KBM-7 (cell line): ENCODE results near the gene CNTRL.
"Not testable (repeated sequence)": the region's sequence is repeated elsewhere in the genome, so short reads cannot be mapped to it uniquely, and the experiment has no call there.

ENCODE experiments used
- DNase-seq: peaks from one replicate; pipeline ENCODE4 v3.0.0-alpha.2; 2015
- in situ Hi-C: fragments of 300-500 bp; cut with MboI; formaldehyde crosslinking; loops from 2 replicates; pipeline ENCODE4 v1.14.3; 2020; ENCODE audit warnings: low sequenced_read_pairs, low pct_unique_long_range_greater_than_20kb, mixed read lengths

The CNTRL gene

DNA sequence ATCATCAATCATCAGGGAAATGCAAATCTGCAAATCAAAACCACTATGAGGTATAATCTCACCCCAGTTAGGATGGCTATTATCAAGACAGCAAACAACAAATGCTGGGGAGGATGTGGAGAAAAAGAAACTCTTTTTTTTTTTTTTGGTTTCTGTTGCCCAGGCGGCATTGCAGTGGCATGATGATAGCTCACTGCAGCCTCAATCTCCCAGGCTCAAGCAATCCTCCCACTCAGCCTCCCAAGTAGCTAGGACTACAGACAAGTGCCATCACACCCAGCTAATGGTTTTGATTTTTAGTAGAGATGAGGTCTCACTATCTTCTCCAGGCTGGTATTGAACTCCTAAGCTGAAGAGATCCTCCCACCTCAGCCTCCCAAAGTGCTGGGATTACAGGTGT, 5.4 kb upstream of the CNTRL start:
- no peak for DNase-seq
- in situ Hi-C loops, result no loop called here

DNA sequence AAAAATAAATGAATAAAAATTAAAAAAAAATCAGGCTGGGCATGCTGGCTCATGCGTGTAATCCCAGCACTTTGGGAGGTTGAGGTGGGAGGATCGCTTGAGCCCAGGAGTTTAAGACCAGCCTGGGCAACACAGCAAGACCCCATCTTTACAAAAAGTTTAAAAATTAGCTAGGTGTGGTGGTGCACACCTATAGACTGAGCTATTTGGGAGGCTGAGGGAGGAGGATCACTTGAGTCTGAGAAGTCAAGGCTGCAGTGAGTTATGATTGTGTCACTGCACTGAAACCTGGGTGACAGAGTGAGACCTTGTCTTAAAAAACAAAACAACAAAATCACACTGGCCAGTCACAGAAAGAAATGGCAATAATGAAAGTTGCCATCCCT, 3.4 kb upstream of the CNTRL start:
- in situ Hi-C loops, result no loop called here
- DNase-seq, result no peak

DNA sequence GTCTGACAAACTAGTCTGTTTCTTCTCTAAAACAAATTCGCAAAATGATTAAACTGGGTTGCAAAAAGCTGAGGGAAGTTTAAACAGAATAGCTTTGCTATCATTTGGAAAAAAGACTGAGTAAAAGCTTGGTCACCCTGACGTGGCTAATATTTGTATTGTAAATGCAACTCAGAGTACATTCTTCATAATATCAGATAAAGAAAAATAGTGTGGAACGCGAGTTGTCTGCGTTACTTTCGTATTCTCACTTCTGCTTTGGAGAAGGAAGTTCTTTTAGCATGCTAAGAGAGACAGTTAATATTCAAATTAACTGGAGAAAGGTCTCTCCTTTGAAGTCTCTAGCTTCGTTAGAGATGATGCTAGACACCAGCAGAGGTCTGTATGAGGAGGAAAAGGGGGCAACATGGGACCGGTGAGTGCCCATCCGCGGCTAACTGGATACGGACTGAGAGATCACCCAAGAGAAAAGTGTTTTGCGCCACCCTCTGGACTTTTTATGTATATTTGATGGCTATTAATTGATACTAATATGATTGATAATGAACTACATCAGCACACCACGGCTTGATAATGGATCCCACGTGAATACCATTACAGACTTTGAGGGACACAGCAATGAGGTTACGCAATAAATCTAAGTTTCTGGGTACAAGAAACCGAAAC, 2.9 kb upstream of the CNTRL start:
- DNase-seq, result peak; percentile 67
- in situ Hi-C loops, result no loop called here

DNA sequence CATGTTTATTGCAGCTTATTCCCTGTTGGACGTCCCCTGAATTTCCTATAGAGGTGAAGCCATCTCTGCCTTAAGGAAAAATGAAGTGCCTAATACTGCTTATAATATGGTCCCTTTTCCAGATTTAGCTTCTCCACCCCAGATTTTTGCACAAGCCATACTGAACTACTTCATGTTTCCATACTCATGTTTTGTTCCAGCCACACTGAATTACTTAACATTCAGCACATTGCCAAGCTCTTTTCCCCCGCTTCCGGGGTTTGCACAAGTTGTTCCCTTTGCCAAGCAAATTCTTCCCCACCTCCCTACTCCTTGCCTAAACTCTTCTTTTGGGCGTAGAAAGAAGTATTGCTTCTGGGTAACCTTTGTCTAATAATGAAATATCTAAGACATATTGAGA, 1.7 kb upstream of the CNTRL start:
- in situ Hi-C loops, result no loop called here
- DNase-seq, result peak; percentile 65

DNA sequence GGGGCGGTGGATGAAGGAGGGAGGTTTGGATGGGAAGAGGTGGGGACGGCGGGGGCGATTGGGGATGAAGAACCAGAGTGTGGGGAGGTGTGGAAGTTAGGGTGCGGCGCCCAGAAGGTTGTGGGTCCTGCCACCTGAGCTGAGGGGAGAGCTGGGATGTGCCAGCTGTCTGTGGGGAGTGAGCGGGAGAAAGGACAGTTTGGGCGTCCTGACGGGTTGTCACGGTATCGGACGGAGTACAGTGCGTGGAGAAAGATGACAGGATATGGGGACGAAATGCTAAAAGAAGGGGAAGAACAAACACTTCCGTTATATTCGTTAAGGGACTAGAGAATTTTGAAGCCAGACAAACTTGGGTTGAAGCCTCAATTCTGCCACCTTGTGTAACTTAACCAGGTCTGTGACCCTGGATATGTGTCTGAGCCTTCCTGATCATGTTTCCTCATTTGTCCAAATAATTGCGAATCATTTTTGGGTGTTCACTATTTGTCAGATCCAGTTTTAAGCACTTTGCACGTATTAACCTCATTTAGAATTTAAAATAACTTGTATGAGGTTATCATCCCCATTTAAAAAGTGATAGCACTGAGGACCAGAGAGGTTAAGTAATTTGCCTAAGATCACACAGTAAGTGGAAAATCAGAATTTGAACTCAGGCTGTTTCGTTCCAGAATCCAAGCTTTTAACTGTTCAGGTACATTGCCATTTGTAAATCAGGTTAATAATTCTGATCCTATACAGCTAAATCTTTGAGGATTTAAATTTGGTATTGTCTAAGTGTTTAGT, 689 bp downstream of the CNTRL start:
- peak; percentile 78 for DNase-seq
- in situ Hi-C loops, result no loop called here

DNA sequence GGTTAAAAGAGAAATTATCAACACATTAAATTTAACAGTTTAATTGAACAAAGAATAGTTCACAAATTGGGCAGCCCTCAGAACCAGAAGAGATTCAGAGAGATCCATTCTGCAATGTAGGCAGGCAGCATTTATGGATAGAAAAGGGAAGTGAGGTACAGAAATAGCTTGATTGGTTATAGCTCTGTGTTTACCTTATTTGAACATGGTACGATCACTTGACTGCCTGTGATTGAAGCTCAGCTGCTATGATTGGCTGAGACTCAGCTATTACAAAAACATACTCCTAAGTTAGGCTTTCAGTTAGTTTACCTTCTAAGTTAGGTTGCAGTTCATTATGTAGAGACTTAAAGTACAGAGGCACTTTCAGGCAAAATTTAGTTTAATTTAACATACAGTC, 7.3 kb downstream of the CNTRL start:
- peak; percentile 37 for DNase-seq
- in situ Hi-C loops, result no loop called here

DNA sequence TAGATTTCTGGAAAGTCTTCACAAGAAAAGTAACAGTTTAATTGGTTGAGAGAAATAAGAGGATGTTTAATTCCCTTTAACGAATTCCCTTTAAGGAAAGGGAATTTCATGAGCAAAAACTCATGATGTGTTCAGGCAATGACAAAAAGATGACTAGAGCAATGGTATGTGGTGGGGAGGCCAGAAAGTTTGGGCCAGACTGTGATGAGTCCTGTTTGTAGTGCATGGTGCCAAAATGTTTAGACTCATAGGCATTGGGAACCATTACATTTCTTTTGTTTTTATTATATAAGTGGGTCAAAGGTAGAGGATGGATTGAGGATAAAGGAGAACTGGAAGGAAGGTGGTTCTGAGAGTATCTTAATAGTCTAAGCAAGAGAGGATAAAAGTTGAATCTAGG, 10.9 kb downstream of the CNTRL start:
- no peak for DNase-seq
- in situ Hi-C loops, result no loop called here

DNA sequence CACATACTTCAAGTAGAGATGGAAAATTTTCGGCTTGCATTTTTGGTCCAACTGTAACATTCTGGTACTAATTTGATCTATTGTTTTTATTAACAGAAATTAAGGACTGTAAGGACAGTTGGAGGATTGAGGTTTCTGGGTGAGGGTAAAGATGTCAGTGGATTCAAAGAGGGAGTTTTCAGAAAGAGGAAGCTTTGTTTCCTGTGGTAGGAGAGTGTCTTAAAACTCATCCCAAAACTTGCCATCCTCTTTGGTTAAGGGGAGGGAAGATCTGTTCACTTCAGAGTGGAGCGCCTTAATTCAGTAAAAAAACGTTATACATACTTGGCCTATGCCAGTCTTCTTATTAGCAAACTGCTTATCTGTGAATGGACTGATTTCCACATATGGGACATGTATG, 13.8 kb downstream of the CNTRL start:
- peak; percentile 82 for DNase-seq
- in situ Hi-C loops, result no loop called here

DNA sequence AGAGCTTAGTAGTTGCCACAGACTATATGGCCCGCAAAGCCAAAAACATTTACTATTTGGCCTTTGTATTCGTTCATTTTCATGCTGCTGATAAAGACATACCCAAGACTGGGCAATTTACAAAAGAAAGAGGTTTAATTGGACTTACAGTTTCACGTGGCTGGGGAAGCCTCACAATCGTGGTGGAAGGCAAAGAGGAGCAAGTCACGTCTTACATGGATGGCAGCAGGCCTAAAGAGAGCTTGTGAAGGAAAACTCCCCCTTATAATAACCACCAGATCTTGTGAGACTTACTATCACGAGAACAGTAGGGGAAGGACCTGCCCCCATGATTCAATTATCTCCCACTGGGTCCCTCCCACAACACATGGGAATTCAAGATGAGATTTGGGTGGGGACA, 16.0 kb downstream of the CNTRL start:
- DNase-seq, in situ Hi-C loops: not testable (repeated sequence)

DNA sequence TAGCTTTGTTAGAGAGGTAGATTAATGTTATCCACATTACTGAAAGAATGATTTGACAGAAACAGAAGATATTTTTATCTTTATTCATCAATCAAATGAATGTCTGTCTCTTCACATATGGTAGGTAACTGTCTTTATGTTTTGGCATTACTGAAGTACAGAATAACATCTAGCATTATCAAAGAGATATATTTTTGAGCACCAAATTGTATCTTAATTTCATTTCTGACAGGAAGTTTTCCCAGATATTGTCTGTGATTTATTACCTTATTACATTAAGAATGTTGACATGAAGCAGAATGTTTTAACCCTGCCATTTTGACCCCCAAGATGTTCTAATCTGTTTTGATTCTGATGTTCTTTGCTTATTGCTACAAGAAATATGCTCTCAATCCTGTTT, 20.3 kb downstream of the CNTRL start:
- in situ Hi-C loops, result no loop called here
- DNase-seq, result no peak

DNA sequence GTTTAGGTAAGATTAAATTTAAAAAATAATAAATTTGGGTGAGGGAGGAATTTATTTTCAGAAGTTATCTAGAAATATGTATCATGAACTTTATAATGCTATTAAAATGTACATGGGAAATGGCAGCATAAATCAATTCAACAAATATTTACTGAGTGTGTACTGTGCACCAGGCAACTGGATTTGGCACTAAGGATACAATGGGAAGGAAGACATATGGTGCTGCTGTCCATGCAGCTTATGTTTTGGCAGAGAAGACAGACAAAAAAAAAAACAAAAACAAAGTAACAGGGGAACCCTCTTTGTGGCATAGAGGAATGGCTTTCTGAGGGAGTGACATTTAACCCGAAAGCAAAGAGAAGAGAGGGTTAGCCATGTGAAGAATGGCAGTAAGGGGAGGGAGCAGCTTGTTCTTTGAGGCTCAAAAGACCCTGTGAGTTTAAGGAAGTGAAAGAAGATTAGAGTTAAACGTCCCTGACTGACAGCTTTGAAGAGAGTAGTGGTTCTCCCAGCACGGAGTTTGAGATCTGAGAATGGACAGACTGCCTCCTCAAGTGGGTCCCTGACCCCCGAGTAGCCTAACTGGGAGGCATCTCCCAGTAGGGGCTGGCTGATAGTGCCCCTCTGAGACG, 23.9 kb downstream of the CNTRL start:
- DNase-seq, result peak; percentile 15
- in situ Hi-C loops, result no loop called here

DNA sequence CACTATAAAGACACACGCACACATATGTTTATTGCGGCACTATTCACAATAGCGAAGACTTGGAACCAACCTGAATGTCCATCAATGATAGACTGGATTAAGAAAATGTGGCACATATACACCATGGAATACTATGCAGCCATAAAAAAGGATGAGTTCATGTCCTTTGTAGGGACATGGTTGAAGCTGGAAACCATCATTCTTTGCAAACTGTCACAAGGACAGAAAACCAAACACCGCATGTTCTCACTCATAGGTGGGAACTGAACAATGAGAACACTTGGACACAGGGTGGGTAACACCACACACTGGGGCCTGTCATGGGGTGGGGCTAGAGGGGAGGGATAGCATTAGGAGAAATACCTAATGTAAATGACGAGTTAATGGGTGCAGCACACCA, 29.3 kb downstream of the CNTRL start:
- in situ Hi-C loops, DNase-seq: not testable (repeated sequence)

DNA sequence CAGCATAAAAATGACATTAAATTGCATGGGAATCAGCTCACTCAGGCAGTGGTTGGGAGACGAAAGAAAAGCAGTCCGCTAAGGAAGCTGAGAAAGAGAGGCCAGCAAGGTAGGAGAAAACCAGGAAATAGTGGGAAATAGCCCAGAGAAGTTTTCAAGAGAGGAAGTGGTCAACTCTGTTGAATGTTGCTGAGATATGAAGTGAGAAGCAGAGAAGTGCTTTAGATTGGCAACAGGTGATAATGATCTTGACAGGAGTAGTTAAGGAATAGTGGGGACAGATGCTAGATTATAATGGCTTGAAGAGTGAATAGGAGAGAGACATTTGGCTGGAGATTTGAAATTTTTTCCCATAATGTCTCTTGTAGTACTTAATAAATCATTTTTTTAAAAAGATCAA, 30.8 kb downstream of the CNTRL start:
- peak; percentile 62 for DNase-seq
- in situ Hi-C loops, result no loop called here

DNA sequence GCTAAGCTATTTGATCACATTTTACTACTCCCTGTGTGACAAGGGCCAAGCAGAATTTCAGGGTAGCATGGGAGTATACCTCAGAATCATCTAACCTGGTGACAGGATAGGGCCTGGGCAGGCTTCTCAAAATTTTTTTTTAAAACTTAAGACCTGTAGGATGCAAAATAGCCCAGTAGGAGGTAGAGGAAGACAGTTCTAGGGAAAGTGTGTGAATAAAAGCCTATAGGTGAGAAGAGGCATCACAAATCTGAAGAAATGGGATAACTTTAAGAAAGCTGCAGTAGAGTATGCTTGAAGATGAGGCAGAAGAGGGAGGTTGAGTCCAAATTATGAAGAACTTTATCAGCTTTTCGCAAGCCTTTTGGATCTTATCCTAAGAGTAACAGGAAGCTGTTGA, 32.3 kb downstream of the CNTRL start:
- in situ Hi-C loops, result no loop called here
- peak; percentile 65 for DNase-seq

DNA sequence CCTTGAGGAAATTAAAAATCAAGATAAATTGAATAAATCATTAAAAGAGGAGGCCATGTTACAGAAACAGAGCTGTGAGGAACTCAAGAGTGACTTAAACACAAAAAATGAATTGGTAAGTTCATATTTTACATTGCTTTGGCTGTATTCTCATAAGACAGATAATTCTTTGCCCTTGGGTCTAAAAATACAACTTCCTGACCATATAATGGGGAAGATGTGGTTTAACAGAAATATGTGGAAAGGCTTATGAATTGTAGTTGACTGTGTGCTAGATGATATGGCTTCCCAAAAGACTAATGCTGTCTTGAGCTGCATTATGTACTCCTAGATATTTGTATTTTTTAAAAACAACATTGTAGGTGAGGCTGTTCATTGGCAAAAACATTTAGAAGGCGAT, 33.1 kb downstream of the CNTRL start:
- in situ Hi-C loops, result no loop called here
- peak; percentile 60 for DNase-seq

DNA sequence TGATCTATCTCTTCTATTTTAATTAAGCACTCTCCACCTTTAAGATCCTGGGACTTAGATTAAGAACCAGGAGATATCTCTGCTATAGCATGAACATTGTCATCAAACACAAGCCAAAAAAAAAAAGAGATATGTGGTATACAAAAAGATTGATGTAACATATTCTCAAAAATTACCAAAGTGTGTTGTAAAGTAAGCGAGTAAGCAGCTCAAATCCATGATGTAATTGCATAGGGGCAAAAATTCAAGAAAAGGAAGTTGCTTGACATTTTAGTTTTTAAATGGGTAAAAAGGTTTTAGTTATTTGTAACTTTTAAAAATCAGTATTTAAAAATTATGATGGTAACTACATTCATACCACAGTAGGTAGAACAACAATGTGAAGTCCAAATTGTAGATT, 40.7 kb downstream of the CNTRL start:
- no peak for DNase-seq
- in situ Hi-C loops, result no loop called here

DNA sequence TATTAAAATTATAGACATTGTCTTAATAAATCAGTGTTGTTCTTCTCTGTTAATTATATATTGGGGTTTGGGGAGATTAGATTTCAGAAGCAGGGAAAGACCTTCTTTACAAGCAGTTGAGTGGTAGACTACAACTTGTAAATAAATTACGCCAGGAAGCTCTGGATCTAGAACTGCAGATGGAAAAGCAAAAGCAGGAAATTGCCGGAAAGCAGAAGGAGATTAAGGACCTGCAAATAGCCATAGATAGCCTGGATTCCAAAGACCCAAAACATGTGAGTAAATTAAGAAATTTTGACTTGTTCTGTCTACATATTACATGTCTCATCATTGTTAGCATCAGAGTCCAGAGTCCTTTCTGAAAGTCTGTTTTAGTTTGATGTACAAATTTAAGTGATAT, 43.5 kb downstream of the CNTRL start:
- no peak for DNase-seq
- in situ Hi-C loops, result no loop called here

DNA sequence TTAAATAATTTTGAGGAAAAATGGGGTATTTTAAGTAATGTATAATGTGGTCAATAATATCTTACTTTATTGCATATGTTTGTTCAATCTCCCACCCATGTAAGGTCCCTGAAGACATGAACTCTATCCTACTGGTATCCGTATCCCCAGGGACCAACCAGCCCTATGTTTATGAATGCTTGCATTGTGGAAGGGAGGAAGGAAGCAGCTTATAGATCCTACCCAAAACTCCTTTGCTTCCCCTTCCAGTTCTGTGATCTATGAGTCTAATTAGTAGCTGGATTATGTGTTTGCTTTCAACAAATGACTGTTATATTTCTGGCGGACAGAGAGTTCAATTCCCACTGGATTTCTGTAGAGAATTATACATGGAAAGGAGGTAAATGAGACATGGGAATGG, 45.6 kb downstream of the CNTRL start:
- in situ Hi-C loops, result no loop called here
- DNase-seq, result no peak

DNA sequence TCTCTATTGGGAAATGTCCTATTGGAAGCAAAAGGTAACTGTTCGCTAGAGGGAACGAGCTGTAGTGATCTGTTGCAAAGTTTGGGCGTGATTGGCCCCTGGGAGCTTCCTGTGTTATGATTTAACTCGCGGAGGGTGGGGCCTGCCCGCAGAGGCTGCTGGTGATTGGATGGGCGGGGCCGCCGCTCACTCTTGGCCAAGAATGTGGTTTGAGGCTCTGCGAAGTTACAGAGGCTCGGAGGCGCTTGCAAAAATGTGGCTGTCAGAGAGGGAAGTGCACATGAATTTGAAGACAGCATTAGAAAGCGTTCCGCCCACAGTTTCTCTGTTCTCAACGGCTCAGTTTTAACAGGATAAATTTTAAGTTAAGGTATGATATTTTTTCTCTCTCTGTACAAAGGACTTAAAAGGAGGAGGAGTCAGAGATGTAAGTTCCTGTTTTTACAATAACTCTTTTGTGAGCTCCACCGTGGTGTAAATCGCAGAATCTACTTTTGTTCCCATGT, 46.9 kb downstream of the CNTRL start:
- DNase-seq, result peak; percentile 99
- in situ Hi-C loops, result no loop called here

DNA sequence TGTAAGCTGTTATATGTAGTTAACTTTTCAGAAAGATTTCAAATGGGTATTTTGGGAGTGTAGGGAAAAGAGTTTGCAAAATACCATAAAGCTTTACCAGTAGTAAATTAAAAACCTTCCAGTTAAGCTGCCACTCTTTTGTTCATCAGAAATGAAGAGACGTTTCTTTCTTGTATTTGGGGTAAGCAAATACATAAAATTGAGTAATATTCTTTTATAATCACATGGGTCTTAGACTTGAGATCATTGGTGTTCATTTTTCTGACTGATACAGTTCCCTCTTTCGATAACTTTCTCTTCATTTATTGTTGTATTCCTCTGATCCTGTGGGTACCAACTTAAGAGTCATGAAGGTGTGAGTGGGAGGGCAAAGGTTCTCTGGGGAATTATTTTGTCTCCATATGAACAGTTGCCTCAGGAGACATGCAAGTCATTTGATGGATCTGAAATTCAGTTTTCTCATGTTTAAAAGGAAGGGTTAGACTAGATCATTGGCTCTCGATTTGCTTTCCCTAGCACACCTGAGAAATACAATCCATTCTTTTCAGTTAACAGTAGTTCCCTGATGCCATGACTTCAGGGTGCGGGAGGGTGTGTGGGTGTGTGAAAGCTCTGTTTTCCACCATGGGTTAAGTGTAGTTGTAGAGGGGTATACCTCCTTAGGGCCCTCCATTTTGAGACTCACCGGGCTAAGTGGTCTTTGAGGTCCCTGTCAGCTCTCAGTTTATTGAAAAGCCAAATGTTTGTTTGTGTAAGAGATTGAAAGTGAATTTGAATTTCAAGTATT, 47.7 kb downstream of the CNTRL start:
- DNase-seq, result peak; percentile 31
- in situ Hi-C loops, result no loop called here
